NCI-H524 treated with DMSO at 0.1 percent for 48 hours (cell line): Measurements from ENCODE around the gene FER.
"Not testable (repeated sequence)": the region's sequence is repeated elsewhere in the genome, so short reads cannot be mapped to it uniquely, and the experiment has no call there.

Source experiments
- DNase-seq: peaks from one replicate; lab custom pipeline; 2025; lab: John Stamatoyannopoulos, UW

Gene FER

GRCh38 chr5:108747111-108747773, 455 bp upstream of the FER start:
- no peak for DNase-seq

- peak; percentile 93 for DNase-seq
Observed at GRCh38 chr5:108748401-108749127, 867 bp downstream of the FER start.

DNA sequence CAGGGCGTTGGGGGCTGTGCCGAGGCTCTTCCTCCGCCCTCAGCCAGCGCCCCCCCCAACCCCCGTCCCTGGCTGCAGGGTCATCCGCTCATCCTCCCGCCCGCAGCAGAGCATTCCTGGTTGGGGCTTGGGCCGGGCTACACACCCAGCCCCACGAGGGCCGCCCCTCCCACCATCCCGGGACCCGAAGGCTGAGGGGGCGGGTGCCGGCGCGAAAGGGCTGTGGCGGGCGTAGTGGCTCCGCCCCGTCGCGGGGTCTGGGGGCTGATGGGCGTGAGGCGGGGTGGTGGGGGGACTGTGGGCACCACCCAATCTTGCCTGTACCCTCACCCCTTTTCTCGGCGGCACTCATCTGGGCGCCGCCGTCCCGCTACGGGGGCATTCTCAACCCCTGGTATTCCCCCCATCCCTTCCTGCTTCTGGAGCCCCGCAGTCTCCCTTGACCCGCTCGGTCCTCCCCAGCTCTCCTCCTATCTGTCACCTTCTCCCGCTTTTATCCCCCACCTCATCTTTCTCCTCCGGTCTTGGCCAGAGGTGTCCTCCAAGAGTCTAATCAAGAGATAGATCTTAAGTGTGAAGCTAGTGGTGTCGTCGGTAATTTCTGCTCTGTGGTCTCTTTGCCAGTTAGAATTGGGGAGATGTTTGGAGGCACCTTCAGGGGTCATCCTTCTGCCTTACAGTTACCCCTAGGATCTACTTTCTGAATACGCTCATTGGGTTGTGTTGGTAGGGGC, 1.6 kb downstream of the FER start:
- DNase-seq, result no peak

- no peak for DNase-seq
Observed at GRCh38 chr5:108753331-108753730, 5.6 kb downstream of the FER start.

GRCh38 chr5:108753877-108754276, 6.2 kb downstream of the FER start:
- DNase-seq, result no peak

DNA sequence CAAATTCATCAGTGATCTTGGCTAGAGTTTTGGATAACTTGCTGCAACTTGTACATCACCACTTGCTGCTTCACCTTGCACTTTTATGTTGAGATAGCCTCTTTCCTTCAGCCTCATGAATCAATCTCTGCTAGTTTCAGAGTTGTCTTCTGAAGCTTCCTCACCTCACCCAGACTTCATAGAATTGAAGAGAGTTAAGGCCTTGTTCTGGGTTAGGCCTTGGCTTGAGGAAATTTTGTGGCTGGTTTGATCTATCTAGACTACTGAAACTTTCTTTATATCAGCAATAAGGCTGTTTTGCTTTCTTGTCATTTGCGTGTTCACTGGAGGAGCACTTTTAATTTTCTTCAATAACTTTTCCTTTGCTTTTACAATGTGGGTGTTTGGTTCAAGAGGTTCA, 12.8 kb downstream of the FER start:
- DNase-seq, result no peak

DNA sequence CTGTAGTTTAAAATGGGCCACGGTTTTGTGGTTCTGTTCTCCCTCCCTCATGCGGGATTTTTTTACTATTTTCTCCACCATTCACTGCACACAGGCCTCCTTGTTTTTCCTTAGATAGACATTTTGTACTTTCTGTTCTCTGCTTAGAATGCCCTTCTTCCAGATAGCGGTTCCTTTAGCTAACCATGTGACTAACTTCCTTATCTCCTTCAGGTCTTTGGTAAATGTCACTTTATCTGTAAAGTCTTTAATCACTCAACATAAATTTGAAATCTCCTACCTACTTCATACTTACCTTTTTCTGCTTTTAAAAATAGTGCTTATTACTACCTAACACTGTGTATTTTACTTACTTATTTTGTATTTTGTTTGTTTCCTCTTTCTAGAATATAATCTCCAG, 15.0 kb downstream of the FER start:
- no peak for DNase-seq

DNA sequence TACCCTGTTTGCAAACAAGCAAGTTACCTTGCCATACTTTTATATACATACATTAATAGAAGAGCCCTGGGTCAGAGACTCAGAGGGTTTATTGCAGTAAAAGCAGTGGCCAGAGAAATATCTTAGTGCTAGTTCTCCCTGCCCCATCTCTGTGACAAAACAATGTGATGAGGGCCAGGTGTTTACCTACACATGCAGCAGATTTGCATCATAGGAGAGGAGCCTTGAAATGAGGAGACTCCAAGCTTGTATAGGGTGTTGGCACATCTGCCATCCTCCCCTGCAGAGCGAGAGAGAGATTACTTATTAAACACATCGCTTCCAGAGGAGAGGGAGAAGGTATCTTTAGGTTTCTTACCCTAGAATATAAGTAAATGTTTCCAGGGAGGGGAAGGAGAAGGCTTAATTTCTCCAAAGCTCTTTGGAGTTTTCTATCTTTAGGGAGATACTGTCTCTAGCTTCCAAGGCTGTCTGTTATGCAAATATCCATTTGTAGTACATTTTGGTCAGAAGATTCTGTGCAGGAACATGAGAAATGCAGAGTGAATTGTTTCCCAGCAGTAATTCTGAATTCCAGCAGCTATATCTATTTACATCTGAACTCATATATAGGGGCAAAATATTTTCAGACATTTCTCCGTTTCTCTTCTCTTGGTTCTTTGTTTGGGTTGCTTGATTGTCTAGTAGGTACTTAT, 15.7 kb downstream of the FER start:
- no peak for DNase-seq

DNA sequence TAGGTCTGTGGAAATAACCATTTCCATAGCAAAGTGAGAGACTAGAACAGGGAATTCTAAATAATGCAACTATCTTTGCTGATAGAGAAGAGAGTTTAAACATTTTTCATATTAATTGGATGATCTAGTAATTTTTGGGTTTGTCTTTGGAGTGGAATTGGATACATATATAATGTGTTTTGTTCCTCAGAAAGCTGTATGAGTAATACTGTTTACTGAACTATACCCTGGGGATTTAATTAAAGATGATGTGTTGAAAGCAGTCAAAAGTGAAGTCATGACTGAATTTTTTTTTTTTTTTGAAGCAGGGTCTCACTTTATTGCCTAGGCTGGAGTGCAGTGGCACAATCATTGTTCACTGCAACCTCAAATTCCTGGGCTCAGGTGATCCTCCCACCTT, 17.9 kb downstream of the FER start:
- no peak for DNase-seq

DNA sequence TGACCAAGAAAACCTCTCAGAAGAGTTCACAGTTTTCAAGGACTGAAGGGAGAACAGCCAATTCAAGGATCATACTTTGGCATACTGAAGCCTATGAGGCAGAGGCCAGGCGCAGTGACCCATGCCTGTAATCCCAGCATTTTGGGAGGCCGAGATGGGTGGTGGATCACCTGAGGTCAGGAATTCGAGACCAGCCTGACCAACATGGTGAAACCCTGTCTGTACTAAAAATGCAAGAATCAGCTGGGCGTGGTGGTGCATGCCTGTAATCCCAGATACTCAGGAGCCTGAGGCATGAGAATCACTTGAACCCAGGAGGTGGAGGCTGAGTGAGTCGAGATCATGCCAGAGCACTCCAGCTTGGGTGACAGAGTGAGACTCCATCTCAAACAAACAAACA, 19.2 kb downstream of the FER start:
- not testable (repeated sequence) for DNase-seq

GRCh38 chr5:108769352-108769751, 21.7 kb downstream of the FER start:
- no peak for DNase-seq

DNA sequence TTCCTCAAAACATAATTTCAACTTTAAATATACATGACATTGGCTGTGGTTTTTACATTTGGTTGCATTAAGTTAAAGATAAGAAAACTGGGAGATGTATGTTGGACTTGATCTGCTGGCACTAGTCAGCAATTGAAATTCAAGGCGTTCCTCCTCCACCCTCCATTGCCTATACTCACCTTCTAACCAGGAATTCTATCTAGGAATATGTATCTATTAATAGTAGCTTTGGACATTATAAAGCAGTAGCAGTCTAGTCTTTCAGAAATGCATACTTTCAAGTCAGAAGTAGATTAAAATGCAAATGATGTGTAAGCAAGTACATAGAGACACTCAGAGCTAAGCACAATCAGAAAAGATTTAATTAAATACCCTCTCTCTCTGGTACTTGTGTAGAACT, 24.9 kb downstream of the FER start:
- DNase-seq, result no peak

- DNase-seq, result no peak
Observed at GRCh38 chr5:108773330-108773729, 25.6 kb downstream of the FER start.

GRCh38 chr5:108774079-108774478, 26.4 kb downstream of the FER start:
- DNase-seq, result not testable (repeated sequence)

DNA sequence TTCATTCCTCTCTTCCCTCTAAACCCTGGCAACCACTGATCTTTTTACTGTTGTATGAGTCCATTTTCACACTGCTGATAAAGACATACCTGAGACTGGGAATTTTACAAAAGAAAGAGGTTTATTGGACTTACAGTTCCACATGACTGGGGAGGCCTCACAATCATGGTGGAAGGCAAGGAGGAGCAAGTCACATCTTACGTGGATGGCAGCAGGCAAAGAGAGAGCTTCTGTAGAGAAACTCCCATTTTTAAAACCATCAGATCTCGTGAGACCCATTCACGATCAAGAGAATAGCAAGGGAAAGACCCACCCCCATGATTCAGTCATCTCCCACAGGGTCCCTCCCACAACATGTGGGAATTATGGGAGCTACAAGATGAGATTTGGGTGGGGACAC, 29.9 kb downstream of the FER start:
- not testable (repeated sequence) for DNase-seq

- not testable (repeated sequence) for DNase-seq
Observed at GRCh38 chr5:108784577-108784976, 36.9 kb downstream of the FER start.

DNA sequence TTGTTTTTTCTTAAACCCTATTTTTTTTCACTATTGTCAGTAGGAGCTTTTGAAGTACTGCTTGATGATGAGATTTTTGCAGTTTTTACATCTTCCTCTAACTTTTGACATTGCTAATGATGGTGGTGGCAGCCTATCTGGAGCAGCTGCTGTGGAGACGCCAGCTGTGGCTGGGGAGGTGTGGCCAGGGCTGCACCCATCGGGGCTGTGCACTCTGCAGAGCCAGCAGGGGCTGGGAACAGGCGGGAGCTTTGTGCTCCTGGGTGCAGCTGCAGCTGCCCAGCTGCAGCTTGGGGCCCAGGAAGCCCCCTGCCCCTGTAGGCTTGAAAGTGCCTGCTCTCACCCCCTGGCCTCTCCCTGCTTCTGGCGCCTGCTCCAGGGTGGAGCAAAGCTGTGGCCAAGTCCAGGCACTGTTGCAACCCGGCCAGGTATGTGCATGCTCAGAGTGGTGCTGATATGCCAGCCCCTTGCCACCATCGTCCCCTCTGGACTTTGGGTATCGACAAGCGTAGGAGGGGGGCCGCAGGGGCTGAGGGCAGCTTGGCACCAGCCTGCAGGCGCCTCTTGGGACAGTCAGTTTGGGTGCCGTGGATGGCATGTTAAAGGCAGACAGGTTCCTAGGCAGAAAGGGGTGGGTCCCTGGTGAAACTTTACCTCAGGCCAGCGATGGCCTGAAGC, 39.2 kb downstream of the FER start:
- DNase-seq, result no peak

- DNase-seq, result no peak
Observed at GRCh38 chr5:108788142-108788541, 40.4 kb downstream of the FER start.

DNA sequence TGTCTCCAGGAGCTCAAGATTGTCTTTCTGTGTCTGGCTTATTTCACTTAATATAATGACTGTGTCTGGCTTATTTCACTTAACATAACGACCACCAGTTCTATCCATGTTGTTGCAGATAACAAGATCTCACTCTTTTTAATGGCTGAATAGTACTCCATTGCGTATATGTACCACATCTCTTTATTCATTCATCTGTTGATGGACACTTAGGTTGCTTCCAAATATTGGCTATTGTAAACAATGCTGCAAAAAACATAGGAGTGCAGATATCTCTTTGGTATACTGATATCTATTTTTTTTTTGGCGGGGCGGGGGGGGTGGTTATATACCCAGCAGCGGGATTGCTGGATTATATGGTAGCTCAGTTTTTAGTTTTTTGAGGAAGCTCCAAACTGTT, 45.5 kb downstream of the FER start:
- DNase-seq, result no peak

DNA sequence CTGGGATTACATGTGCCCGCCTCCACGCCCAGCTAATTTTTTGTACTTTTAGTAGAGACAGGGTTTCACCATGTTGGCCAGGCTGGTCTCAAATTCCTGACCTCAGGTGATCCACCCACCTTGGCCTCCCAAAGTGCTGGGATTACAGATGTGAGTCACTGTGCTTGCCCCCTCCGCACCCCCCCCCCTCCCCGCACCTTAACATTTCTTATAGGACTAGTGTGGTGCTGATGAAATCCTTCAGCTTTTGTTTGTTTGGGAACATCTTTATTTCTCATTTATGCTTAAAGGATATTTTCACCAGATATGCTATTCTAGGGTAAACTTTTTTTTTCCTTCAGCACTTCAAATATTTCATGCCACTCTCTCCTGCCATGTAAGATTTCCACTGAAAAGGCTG, 46.7 kb downstream of the FER start:
- not testable (repeated sequence) for DNase-seq

DNA sequence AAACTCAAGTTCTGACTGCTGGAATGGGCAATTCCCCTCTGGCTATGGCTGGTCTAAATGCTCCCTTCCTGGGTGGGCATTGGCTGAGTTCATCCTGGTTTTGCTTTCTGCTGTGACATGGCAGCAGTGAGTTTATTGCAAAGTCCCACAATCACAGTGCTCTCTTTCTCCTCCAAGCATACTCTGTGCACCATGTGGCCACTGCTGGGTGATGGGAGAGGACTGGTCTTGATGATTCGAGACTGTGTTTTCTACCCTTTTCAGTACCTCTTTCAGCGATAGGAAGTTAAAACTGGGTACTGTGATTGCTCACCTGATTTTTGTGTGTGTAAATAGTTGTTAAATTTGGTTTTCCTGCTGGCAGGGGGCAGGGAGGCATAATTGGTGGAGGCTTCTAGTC, 49.7 kb downstream of the FER start:
- no peak for DNase-seq

DNA sequence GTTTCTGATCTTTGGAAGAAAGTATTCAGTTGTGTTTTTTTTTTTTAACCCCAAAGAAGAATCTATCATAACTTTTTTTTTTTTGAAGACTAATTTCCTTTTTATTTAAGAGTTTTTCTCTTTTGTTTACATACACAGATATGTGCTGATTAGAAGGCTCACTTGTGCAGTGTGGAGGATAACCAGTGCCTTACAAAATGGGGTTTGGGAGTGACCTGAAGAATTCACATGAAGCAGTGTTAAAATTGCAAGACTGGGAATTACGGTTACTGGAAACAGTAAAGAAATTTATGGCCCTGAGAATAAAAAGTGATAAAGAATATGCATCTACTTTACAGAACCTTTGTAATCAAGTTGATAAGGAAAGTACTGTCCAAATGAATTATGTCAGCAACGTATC, 50.3 kb downstream of the FER start:
- DNase-seq, result no peak
